GM20000 (cell line): Measurements from ENCODE around the gene STAU1.
"Not testable (repeated sequence)": the region's sequence is repeated elsewhere in the genome, so short reads cannot be mapped to it uniquely, and the experiment has no call there.

Experiments used
- DNase-seq: peaks from one replicate; pipeline ENCODE4 v3.0.0; 2012; ENCODE audit warnings: low spot score
- TF ChIP-seq, protein P1 (sequence below): IDR thresholded peaks from 2 replicates; pipeline ENCODE4 v1.5.1; 2012; ENCODE audit warnings: mild to moderate bottlenecking, control low read depth; ENCODE audit errors: extremely low read depth, missing control alignments

Gene STAU1

DNA sequence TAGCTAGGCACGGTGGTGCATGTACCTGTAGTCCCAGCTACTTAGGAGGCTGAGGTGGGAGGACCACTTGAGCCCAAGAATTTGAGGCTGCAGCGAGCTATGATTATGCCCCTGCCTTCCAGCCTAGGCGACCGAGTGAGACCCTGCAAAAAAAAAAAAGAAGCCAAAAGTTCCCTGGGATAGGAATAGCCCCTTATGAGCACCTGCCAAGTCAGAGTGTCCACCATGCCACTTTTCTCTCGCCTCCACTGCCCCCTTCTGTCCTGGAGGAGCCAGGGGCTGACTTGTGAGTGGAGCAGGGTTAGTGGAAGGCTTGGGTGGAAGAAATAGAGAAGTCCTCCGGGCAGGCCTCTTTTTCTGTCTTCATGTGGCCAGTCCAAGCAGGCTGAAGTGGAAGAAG is 18.9 kb upstream of the STAU1 start:
- TF ChIP-seq, protein P1, sequence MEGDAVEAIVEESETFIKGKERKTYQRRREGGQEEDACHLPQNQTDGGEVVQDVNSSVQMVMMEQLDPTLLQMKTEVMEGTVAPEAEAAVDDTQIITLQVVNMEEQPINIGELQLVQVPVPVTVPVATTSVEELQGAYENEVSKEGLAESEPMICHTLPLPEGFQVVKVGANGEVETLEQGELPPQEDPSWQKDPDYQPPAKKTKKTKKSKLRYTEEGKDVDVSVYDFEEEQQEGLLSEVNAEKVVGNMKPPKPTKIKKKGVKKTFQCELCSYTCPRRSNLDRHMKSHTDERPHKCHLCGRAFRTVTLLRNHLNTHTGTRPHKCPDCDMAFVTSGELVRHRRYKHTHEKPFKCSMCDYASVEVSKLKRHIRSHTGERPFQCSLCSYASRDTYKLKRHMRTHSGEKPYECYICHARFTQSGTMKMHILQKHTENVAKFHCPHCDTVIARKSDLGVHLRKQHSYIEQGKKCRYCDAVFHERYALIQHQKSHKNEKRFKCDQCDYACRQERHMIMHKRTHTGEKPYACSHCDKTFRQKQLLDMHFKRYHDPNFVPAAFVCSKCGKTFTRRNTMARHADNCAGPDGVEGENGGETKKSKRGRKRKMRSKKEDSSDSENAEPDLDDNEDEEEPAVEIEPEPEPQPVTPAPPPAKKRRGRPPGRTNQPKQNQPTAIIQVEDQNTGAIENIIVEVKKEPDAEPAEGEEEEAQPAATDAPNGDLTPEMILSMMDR, result peak; percentile 22
- peak; percentile 37 for DNase-seq

DNA sequence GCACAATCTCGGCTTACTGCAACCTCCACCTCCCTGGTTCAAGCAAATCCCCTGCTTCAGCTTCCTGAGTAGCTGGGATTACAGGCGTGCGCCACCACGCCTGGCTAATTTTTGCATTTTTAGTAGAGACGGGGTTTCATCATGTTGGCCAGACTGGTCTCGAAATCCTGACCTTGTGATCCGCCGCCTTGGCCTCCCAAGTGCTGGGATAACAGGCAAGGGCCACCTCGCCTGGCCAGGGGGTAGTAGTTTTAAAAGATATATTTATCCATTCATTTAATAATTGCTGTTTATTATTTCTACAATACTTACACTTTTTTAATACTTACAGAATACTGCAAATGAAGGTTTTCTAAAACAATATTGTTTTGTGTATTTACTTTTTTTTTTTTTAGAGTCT is 15.6 kb upstream of the STAU1 start:
- TF ChIP-seq, protein P1, result no peak
- no peak for DNase-seq

GRCh38 chr20:49203011-49203410 is 14.9 kb upstream of the STAU1 start:
- no peak for DNase-seq
- TF ChIP-seq, protein P1, result no peak

DNA sequence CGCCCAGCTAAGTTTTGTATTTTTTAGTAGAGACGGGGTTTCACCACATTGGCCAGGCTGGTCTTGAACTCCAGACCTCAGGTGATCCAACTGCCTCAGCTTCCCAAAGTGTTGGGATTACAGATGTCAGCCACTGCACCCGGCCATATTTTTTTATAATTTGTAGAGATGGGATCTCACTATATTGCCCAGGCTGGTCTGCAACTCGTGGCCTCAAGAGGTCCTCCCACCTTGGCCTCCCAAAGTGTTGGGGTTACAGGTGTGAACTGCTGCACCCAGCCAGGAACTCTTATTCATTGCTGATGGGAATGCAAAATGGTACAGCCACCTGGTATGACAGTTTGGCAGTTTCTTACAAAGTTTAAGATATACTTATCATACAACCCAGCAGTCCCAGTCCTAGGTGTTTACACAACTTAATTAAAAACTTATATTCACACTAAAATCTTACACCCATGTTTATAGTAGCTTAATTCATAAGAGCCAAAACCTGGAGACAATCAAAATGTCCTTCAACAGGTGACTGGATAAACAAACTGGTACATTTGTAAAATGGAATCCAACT is 11.7 kb upstream of the STAU1 start:
- no peak for DNase-seq
- TF ChIP-seq, protein P1, result no peak

DNA sequence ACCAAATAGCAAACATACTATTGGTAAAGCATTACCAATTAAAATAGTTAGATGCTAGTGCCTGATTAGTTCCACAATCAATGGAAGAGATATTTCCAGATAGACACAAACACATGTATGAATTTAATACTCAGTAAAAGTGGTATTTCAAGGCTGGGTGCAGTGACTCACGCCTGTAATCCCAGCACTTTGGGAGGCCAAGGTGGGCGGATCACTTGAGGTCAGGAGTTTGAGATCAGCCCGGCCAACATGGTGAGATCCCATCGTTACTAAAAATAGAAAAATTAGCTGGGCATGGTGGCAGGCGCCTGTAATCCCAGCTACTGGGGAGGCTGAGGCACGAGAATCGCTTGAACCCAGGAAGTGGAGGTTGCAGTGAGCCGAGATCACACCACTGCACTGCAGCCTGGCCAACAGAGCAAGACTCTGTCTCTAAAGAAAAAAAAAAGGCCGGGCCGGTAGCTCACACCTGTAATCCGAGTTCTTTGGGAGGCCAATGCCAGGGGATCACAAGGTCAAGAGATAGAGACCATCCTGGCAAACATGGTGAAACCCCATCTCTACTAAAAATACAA is 4.9 kb upstream of the STAU1 start:
- DNase-seq, result not testable (repeated sequence)

GRCh38 chr20:49187330-49187850 is 744 bp downstream of the STAU1 start:
- DNase-seq, result peak; percentile 32
- TF ChIP-seq, protein P1, result no peak

DNA sequence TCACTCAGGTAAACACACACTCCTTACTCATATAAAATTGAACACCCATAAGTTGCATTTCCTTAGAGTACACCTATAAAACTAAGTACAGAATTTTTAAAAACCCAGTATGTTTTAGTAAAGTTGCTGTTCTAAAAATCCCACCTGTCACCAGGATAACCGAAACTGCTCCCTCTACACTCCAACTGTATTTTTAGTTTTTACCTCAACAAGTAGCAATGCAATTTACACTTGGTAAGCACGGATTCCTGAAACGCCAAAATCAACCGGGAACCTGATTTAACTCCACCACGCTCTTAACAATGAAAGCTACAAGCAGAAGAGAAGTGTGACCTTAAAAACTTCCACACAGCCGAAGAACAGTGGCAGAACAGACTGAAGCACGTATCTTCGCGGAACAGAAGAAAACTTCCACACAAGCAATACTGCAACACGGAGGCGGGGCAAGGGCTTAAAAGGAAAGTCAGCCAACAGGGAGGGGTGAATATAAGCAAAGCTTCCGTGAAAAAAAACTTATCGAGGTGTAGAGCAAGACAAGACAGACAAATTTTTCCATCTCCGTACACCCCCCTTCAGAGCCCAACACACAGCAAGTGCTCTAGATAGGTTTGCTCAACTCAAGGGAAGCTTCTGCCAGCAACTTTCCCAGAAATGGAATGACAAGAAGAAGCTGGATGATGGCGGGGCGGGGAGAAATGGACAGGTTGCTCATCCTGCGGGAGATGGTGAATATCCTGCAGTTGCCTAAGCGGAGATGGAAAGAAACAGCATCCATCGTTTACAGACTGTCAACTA is 1.4 kb downstream of the STAU1 start:
- DNase-seq, result peak; percentile 75
- TF ChIP-seq, protein P1, result no peak
